RCC 7860 (cell line): ENCODE data around the gene TBATA.

ENCODE experiments used
- DNase-seq: peaks from one replicate; pipeline ENCODE4 v3.0.0-alpha.2; 2015; ENCODE audit warnings: low spot score
- FAIRE-seq: peaks from 2 replicates; lab custom pipeline; 2012; peaks lifted over from hg19 to GRCh38; lab: Jason Lieb, UNC

TBATA gene

GRCh38 chr10:70763567-70763966, 21.6 kb downstream of the TBATA start:
- no peak for FAIRE-seq
- no peak for DNase-seq

GRCh38 chr10:70762441-70763175, 22.6 kb downstream of the TBATA start:
- DNase-seq (no peak), FAIRE-seq (no peak)

GRCh38 chr10:70761727-70762350, 23.3 kb downstream of the TBATA start:
- DNase-seq (no peak), FAIRE-seq (no peak)

DNA sequence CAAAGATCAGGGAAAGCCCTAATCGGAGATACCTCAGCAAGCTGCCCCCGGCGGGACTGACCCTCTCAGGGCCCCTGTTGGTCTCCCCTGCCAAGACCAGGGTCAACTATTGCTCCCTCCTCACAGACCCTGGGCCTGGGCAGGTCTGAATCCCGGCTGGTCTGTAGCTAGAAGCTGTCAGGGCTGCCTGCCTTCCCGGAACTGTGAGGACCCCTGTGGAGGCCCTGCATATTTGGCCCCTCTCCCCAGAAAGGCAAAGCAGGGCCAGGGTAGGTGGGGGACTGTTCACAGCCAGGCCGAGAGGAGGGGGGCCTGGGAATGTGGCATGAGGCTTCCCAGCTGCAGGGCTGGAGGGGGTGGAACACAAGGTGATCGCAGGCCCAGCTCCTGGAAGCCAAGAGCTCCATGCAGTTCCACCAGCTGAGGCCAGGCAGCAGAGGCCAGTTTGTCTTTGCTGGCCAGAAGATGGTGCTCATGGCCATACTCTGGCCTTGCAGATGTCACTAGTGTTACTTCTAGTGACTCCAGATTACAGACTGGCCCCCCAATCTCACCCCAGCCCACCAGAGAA, 24.1 kb downstream of the TBATA start:
- no peak for DNase-seq
- FAIRE-seq = no peak

DNA sequence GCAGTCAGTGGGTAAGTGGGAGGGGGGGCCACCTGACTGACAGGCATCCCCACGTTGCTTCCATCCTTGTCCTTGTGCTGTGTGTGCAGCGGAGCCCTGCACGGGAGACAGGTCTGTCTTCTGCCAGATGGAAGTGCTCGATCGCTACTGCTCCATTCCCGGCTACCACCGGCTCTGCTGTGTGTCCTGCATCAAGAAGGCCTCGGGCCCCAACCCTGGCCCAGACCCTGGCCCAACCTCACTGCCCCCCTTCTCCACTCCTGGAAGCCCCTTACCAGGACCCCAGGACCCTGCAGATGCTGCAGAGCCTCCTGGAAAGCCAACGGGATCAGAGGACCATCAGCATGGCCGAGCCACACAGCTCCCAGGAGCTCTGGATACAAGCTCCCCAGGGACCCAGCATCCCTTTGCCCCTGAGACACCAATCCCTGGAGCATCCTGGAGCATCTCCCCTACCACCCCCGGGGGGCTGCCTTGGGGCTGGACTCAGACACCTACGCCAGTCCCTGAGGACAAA, 24.8 kb downstream of the TBATA start:
- no peak for FAIRE-seq

DNA sequence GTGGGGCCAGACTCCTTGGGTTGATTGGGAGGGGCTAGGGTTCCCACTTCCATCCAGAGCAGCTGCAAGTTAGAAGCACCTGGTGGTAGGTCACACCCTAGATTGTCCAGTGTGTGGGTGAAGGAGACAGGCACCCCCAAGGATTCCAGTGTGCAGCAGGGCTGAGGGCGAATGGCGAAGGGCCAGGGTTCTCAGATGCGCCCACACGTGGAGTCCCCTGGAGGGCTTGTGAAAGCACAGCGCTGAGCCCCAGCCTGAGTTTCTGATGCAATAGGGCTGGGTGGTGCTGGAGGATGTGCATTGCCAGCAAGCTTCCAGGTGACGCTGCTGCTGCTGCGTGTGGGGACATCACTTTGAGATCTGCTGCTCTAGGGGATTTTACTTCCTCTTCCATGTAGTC, 25.4 kb downstream of the TBATA start:
- no peak for FAIRE-seq

More for the DNA sequence above, 24.8 kb downstream of the TBATA start:
- no peak for DNase-seq

DNA sequence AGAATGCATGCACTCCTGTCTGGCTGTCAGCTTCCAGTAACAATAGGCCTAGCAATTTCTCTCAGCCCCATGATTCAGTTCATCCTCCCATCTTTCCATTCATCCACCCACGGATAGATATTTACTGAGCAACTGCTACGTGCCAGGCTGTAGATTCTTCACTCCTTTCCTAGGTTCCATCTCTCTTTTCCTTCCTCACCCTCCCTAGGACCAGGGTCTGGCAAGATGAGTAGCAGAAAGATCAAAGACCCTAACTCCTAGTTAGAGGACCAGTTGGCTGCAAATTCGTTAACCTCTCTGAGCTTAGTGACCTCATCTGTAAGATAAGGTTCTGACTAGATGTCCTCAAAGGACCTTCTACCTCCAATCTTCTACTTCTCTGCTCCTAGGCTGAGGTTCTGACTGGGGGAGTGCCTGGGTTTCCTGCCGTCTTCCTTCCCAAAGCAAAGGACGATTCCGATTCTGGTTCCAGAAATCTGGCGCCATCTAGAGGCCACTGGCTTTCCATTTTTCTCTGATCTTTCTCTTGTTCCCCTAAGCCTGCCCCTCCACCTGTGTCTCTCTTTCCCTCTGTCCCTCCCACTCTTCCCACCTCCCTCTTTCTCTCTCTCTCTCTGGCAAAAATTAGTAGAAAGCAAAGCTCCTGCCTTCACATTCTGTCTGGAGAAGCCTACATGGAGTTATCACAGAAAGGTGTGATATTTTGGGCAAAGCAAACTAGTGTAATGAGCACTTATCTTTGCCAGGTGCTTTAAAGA, 26.2 kb downstream of the TBATA start:
- FAIRE-seq (no peak), DNase-seq (peak; percentile 48)

More for the DNA sequence above, 25.4 kb downstream of the TBATA start:
- DNase-seq = no peak

GRCh38 chr10:70757856-70758255, 27.3 kb downstream of the TBATA start:
- DNase-seq = no peak
- no peak for FAIRE-seq

- FAIRE-seq (no peak), DNase-seq (no peak)
These were observed 28.3 kb downstream of the TBATA start for GRCh38 chr10:70756700-70757360.

- FAIRE-seq (no peak), DNase-seq (no peak)
These were observed 31.1 kb downstream of the TBATA start for GRCh38 chr10:70753841-70754621.

GRCh38 chr10:70753026-70753663, 32.0 kb downstream of the TBATA start:
- FAIRE-seq (no peak), DNase-seq (no peak)

GRCh38 chr10:70752571-70752970, 32.6 kb downstream of the TBATA start:
- DNase-seq = no peak
- FAIRE-seq = no peak

DNA sequence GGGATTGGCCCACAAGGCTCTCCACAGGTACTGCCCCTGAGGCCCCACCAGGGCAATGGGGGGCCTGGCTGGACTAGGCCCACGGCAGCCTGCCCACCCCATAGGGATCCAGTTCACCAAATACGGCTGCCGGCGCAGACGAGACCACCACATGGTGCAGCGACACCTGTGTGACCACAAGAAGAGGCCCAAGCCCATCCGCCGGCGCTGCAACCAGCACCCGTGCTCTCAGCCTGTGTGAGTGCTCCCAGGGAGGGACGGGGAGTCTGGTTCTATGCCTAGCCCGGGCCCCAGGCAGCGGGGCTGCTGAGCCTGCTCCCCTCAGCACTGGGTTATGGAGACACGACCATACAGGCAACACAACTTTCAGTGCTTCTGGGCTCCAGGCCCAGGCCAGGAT, 33.2 kb downstream of the TBATA start:
- DNase-seq (no peak), FAIRE-seq (no peak)

DNA sequence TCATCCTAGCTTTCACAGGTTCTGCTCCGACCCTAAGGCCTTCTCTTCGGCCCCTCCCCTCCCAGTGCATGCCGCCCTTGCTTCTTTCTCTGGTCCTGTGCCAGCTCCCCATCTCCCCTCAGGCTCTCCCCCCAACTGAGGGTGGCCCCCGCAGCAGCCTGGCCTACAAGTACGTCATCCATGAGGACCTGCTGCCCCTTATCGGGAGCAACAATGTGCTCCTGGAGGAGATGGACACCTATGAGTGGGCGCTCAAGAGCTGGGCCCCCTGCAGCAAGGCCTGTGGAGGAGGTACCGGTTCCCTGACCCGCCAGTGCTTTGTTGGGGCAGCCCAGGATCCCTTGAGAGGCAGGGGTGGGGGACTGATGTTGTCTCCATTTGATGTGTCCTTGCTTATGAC, 33.8 kb downstream of the TBATA start:
- FAIRE-seq (no peak), DNase-seq (no peak)

- DNase-seq = no peak
- FAIRE-seq = no peak
These were observed 34.9 kb downstream of the TBATA start for GRCh38 chr10:70750156-70750703.

DNA sequence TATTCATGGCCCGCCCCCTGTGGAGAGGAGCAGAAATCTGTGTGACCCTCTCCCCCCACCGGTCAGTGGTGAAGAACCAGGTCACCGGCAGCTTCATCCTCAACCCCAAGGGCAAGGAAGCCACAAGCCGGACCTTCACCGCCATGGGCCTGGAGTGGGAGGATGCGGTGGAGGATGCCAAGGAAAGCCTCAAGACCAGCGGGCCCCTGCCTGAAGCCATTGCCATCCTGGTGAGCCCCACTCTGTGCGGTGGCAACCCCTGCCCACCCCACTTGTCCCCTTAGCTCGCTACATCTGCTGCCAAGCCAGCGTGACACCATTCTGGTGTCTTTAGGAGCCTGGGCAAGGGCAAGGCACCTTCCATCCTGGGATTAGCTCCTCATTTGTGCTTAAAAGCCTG, 35.4 kb downstream of the TBATA start:
- FAIRE-seq (no peak), DNase-seq (no peak)

DNA sequence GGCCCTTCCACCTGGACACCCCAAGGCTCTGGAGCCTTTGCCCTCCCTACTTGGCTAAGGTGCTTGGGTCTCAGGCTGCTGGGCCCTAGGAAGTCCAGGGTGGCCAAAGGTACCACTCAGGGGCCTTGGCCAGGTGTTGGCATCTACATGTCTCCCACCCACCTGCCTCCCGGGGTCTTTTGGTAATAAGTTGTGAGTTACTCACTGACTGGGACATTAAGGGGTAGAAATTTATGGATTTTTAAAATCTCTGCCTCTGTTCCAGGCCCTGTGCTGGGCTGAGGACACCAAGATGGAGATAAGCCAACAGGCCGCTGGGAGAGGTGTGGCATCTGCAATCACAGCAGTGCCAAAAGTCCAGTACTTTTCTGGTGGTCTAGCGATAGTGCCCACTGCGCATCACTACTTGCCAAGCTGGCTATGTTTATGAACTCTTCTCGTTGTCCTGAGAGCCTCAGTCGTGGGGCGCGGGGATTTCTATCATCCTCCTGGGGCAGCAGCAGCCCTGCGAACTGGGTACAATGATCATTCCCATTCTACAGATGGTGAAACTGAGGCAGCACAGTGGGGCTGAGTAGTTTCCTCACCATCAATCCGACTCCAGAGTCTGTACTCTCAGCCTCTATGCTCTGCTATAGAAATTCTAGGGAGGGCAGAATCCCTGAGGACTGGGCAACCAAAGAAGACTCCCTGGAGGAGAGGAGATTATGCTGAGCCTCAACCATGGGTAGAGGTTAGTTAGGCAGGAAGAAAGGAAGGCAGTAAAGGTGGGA, 36.2 kb downstream of the TBATA start:
- FAIRE-seq (no peak), DNase-seq (no peak)

GRCh38 chr10:70748305-70748704, 36.9 kb downstream of the TBATA start:
- no peak for FAIRE-seq
- DNase-seq = no peak
